Natural killer cell (primary cell): ENCODE measurements around the gene FRS3. TPM values are rescaled to one million over a fixed set of nuclear protein-coding genes. Genes with fewer than 3 reads are reported as not detected.

Experiments
- ATAC-seq, 3 donors: fragments of 150-1000 bp in 2 of 3; fragments of 200-7000 bp in 1 of 3; cut with Tn5 transposase; 1 replicate in 1 of 3; 2 replicates in 2 of 3; pipeline ENCODE4 v1.10.0; 2021; ENCODE audit warnings: mild to moderate bottlenecking in 2 of 3, moderate library complexity in 2 of 3
- DNase-seq, 2 donors: peaks; one replicate each; pipeline versions ENCODE4 v3.0.0 to v3.0.0-alpha.2; 2013 to 2021; ENCODE audit warnings: mixed read lengths in 1 of 2
- H3K27ac ChIP-seq: one replicate; pipeline ENCODE4 v1.5.1; 2013; ENCODE audit warnings: mild to moderate bottlenecking, low read length
- H3K27me3 ChIP-seq: one replicate; pipeline ENCODE4 v1.6.1; 2013; ENCODE audit warnings: low read length; ENCODE audit not compliant: control insufficient read depth, insufficient read depth
- H3K36me3 ChIP-seq: one replicate; pipeline ENCODE4 v1.6.1; 2013; ENCODE audit warnings: low read length; ENCODE audit not compliant: control insufficient read depth, insufficient read depth
- H3K4me1 ChIP-seq: one replicate; pipeline ENCODE4 v1.6.1; 2013; ENCODE audit warnings: low read length; ENCODE audit not compliant: control insufficient read depth, insufficient read depth
- H3K4me3 ChIP-seq: one replicate; pipeline ENCODE4 v1.5.1; 2013; ENCODE audit warnings: low read length
- H3K9me3 ChIP-seq: one replicate; pipeline ENCODE4 v1.6.1; 2013; ENCODE audit warnings: low read length; ENCODE audit not compliant: control insufficient read depth, insufficient read depth
- H3K27ac Mint-ChIP-seq, 2 donors: one replicate each; pipeline ENCODE4 v1.8.0; 2022; ENCODE audit warnings: mild to moderate bottlenecking in 2 of 2, mixed read lengths in 2 of 2, moderate library complexity in 1 of 2
- H3K27me3 Mint-ChIP-seq, 2 donors: one replicate each; pipeline ENCODE4 v1.8.0; 2022; ENCODE audit warnings: low read depth in 2 of 2, mixed read lengths in 2 of 2
- H3K36me3 Mint-ChIP-seq: one replicate; pipeline ENCODE4 v1.8.0; 2022; ENCODE audit warnings: mixed read lengths
- H3K4me1 Mint-ChIP-seq, 2 donors: one replicate each; pipeline ENCODE4 v1.8.0; 2022; ENCODE audit warnings: mixed read lengths in 2 of 2
- H3K4me3 Mint-ChIP-seq: one replicate; pipeline ENCODE4 v1.8.0; 2022; ENCODE audit warnings: mild to moderate bottlenecking, moderate library complexity, mixed read lengths
- H3K9me3 Mint-ChIP-seq, 2 donors: one replicate each; pipeline ENCODE4 v1.8.0; 2022; ENCODE audit warnings: mixed read lengths in 2 of 2
- CTCF ChIP-seq: fragments of 200-600 bp; IDR thresholded peaks from one replicate; pipeline ENCODE4 v1.8.0; 2022; ENCODE audit warnings: antibody characterized with exemption
- WGBS: methylation state at CpG from one replicate; pipeline ENCODE4 v1.1.7; 2013; ENCODE audit warnings: missing lambda C conversion rate; ENCODE audit not compliant: insufficient coverage; 5-methylcytosine and 5-hydroxymethylcytosine counted together
- intact Hi-C: fragments of 100-400 bp; cut with micrococcal nuclease; formaldehyde crosslinking; loops from one replicate; pipeline ENCODE4 v1.14.2; 2022
- total RNA-seq, 4 donors: library from RNA; stranded (reverse); fragments of 120-200 nt in 1 of 4; gene quantifications; one replicate each; pipeline versions ENCODE4 v1.2.3 to v1.2.4, GENCODE V29; 2013 to 2022

Gene FRS3
- total RNA-seq, 3 donors from 2014 or later (not counting 1 experiment from before 2014, with no cell fraction given), result 4.5 to 5.7 (median 5.4) TPM

GRCh38 chr6:41723530-41724227 lies 56.0 kb downstream of the FRS3 start:
- ATAC-seq, result peak; percentile 67 to 83 (median 68)
- Histone ChIP-seq H3K27ac (peak overlapping the region; percentile 95), H3K27me3 (no peaks in the 10 kb centered on the region), H3K4me3 (peak overlapping the region; percentile 11), H3K4me1 (peaks cover 86% of the 10 kb centered on the region), H3K36me3 (peaks cover 4% of the 10 kb centered on the region), H3K9me3 (no peaks in the 10 kb centered on the region)
- WGBS, result 33% methylated on average over 21 of the region's 21 CpGs
- Mint-ChIP-seq H3K9me3 (no peaks in the 10 kb centered on the region), H3K4me1 (peaks cover 49 to 83% of the 10 kb centered on the region in 2 donors), H3K36me3 (no peaks in the 10 kb centered on the region), H3K27ac (peak overlapping the region; percentile 88 to 95), H3K4me3 (peak overlapping the region; percentile 86), H3K27me3 (no peaks in the 10 kb centered on the region)
- no peak for TF ChIP-seq CTCF
- DNase-seq, result peak; percentile 31 to 54
- intact Hi-C loops, result loop anchor here (1.0 kb wide), 1 partner anchor 9 kb away; no protein-coding TSS in a partner anchor

GRCh38 chr6:41722969-41723529 lies 56.7 kb downstream of the FRS3 start:
- Histone ChIP-seq H3K9me3 (no peaks in the 10 kb centered on the region), H3K4me3 (peak overlapping the region; percentile 11), H3K36me3 (peaks cover 4% of the 10 kb centered on the region), H3K27ac (peak overlapping the region; percentile 95), H3K27me3 (no peaks in the 10 kb centered on the region), H3K4me1 (peaks cover 81% of the 10 kb centered on the region)
- peaks cover 49 to 78% of the 10 kb centered on the region in 2 donors for H3K4me1 Mint-ChIP-seq
- no peak for TF ChIP-seq CTCF
- ATAC-seq, result no peak
- DNase-seq, result no peak
- peak overlapping the region; percentile 86 for H3K4me3 Mint-ChIP-seq
- 59% methylated on average over 8 of the region's 8 CpGs for WGBS
- H3K36me3 Mint-ChIP-seq, result no peaks in the 10 kb centered on the region
- intact Hi-C loops, result loop anchor here (1.0 kb wide), 1 partner anchor 9 kb away; no protein-coding TSS in a partner anchor
- H3K9me3 Mint-ChIP-seq, result no peaks in the 10 kb centered on the region
- peak overlapping the region; percentile 88 to 95 for H3K27ac Mint-ChIP-seq
- H3K27me3 Mint-ChIP-seq, result no peaks in the 10 kb centered on the region

- Mint-ChIP-seq H3K4me1 (peaks cover 58 to 81% of the 10 kb centered on the region in 2 donors), H3K27ac (peak overlapping the region; percentile 84 to 88), H3K4me3 (no peak overlapping the region), H3K36me3 (no peaks in the 10 kb centered on the region), H3K27me3 (no peaks in the 10 kb centered on the region), H3K9me3 (no peaks in the 10 kb centered on the region)
- intact Hi-C loops, result no loop called here
- H3K4me1 ChIP-seq, result peaks cover 78% of the 10 kb centered on the region
- DNase-seq (no peak), ATAC-seq (no peak)
- no peak overlapping the region for H3K27ac ChIP-seq
- H3K27me3 ChIP-seq, result no peaks in the 10 kb centered on the region
- H3K4me3 ChIP-seq, result no peak overlapping the region
- no peaks in the 10 kb centered on the region for H3K9me3 ChIP-seq
- H3K36me3 ChIP-seq, result peaks cover 4% of the 10 kb centered on the region
- TF ChIP-seq CTCF, result no peak
- 91% methylated on average over 3 of the region's 3 CpGs for WGBS
Measured at GRCh38 chr6:41721414-41721813, 58.3 kb downstream of the FRS3 start.
